GM20431 (cell line): ENCODE results near the gene TBC1D14.

Source experiments
- in situ Hi-C: fragments of 300-500 bp; cut with MseI, MboI; formaldehyde crosslinking; loops from one replicate; pipeline ENCODE4 v1.15.0; 2020; ENCODE audit warnings: low sequenced_read_pairs; ENCODE audit not compliant: unreplicated experiment

Gene TBC1D14

GRCh38 chr4:7030856-7031255 lies 121.2 kb downstream of the TBC1D14 start:
- in situ Hi-C loops: no loop called here

- in situ Hi-C loops: no loop called here
Measured at GRCh38 chr4:7031558-7032449, 122.2 kb downstream of the TBC1D14 start.

GRCh38 chr4:7032596-7032995 lies 123.0 kb downstream of the TBC1D14 start:
- in situ Hi-C loops: no loop called here

- in situ Hi-C loops: no loop called here
Measured at GRCh38 chr4:7034262-7035081, 124.8 kb downstream of the TBC1D14 start.

GRCh38 chr4:7037425-7037824 lies 127.8 kb downstream of the TBC1D14 start:
- in situ Hi-C loops: no loop called here

- in situ Hi-C loops: no loop called here
Measured at GRCh38 chr4:7040765-7041164, 131.1 kb downstream of the TBC1D14 start.

GRCh38 chr4:7041246-7041645 lies 131.6 kb downstream of the TBC1D14 start:
- in situ Hi-C loops: no loop called here

- in situ Hi-C loops: no loop called here
Measured at GRCh38 chr4:7041801-7042502, 132.3 kb downstream of the TBC1D14 start.

GRCh38 chr4:7042503-7043283 lies 133.1 kb downstream of the TBC1D14 start:
- in situ Hi-C loops: no loop called here

GRCh38 chr4:7043284-7044136 lies 133.9 kb downstream of the TBC1D14 start, which contains the start of gene TADA2B:
TADA2B (plus strand) TSS chr4:7043372; CDS start chr4:7043580, 208 bp downstream.
- in situ Hi-C loops: no loop called here

GRCh38 chr4:7044137-7044930 lies 134.7 kb downstream of the TBC1D14 start:
- in situ Hi-C loops: no loop called here

- in situ Hi-C loops: no loop called here
Measured at GRCh38 chr4:7045553-7045952, 135.9 kb downstream of the TBC1D14 start.

GRCh38 chr4:7045961-7046921 lies 136.6 kb downstream of the TBC1D14 start:
- in situ Hi-C loops: no loop called here

- in situ Hi-C loops: no loop called here
Measured at GRCh38 chr4:7046971-7047370, 137.3 kb downstream of the TBC1D14 start.

- in situ Hi-C loops: no loop called here
Measured at GRCh38 chr4:7048642-7049041, 139.0 kb downstream of the TBC1D14 start.

GRCh38 chr4:7049295-7049694 lies 139.7 kb downstream of the TBC1D14 start:
- in situ Hi-C loops: no loop called here

GRCh38 chr4:7049739-7050138 lies 140.1 kb downstream of the TBC1D14 start:
- in situ Hi-C loops: loop anchor here (25.0 kb wide), 1 partner anchor 337 kb away; the partner anchor contains the start of genes BLOC1S4 and MRFAP1L1
